Glutamatergic neuron (in vitro differentiated cells): ENCODE data around the gene KLF3. TPM values are rescaled to one million over a fixed set of nuclear protein-coding genes. Genes with fewer than 3 reads are reported as not detected.

Experiments used
- DNase-seq: peaks from one replicate; pipeline ENCODE4 v3.0.0; 2022
- H3K27ac Mint-ChIP-seq: one replicate; pipeline ENCODE4 v1.8.0; 2020; ENCODE audit warnings: mild to moderate bottlenecking, mixed read lengths, inconsistent platforms; ENCODE audit not compliant: unreplicated experiment
- H3K27me3 Mint-ChIP-seq: one replicate; pipeline ENCODE4 v1.8.0; 2020; ENCODE audit warnings: mild to moderate bottlenecking, moderate library complexity, mixed read lengths, inconsistent platforms; ENCODE audit not compliant: unreplicated experiment
- H3K36me3 Mint-ChIP-seq: one replicate; pipeline ENCODE4 v1.8.0; 2020; ENCODE audit warnings: mild to moderate bottlenecking, mixed read lengths, inconsistent platforms; ENCODE audit not compliant: unreplicated experiment
- H3K4me1 Mint-ChIP-seq: one replicate; pipeline ENCODE4 v1.8.0; 2020; ENCODE audit warnings: mild to moderate bottlenecking, low read depth, mixed read lengths, inconsistent platforms; ENCODE audit not compliant: unreplicated experiment
- H3K4me3 Mint-ChIP-seq: one replicate; pipeline ENCODE4 v1.8.0; 2020; ENCODE audit warnings: mild to moderate bottlenecking, mixed read lengths, inconsistent platforms; ENCODE audit not compliant: unreplicated experiment
- H3K9me3 Mint-ChIP-seq: one replicate; pipeline ENCODE4 v1.8.0; 2020; ENCODE audit warnings: mild to moderate bottlenecking, moderate library complexity, mixed read lengths, inconsistent platforms; ENCODE audit not compliant: unreplicated experiment
- CTCF ChIP-seq: fragments of 200-600 bp; sonication (generic); IDR thresholded peaks from one replicate; pipeline ENCODE4 v1.5.0; 2021; ENCODE audit not compliant: partially characterized antibody, unreplicated experiment
- total RNA-seq: library from RNA; stranded (reverse); fragmentation: NEBNext Ultra II Directional; extraction: Animal tissue kit (Norgen Biotek cat#: 25700); gene quantifications from one replicate; pipeline ENCODE4 v1.2.1, GENCODE V29; 2021; ENCODE audit not compliant: unreplicated experiment

Gene KLF3
- total RNA-seq, 1 donor from 2014 or later: 38.4 TPM

- Mint-ChIP-seq H3K4me3 (no peak overlapping the region), H3K27ac (no peak overlapping the region), H3K9me3 (no peaks in the 10 kb centered on the region), H3K4me1 (no peaks in the 10 kb centered on the region), H3K36me3 (peaks cover 8% of the 10 kb centered on the region), H3K27me3 (peaks cover 2% of the 10 kb centered on the region)
- no peak for TF ChIP-seq CTCF
- no peak for DNase-seq
These were observed 29.6 kb downstream of the KLF3 start for GRCh38 chr4:38693569-38693968.

DNA sequence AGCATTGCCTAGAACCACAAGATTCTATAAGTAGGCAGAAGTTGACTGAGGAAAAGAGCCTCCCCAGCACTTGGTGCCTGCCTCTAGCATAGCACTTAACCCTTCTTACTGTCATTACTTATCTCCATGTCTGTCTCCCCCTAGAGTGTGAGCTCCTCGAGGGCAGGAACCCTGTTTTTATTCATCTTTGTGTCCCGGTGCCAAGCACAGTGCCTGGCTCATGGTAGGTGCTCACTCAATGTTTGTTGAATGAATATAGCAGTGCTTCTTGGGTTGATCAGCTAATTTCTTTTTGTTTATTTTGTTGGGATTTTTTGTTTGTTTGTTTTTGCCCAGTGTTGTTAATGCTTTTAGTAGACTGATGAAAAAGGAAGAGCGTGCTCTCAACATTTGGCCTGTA lies 30.3 kb downstream of the KLF3 start:
- H3K9me3 Mint-ChIP-seq: no peaks in the 10 kb centered on the region
- DNase-seq: no peak
- H3K4me3 Mint-ChIP-seq: no peak overlapping the region
- no peak overlapping the region for H3K27ac Mint-ChIP-seq
- H3K27me3 Mint-ChIP-seq: no peaks in the 10 kb centered on the region
- H3K36me3 Mint-ChIP-seq: peaks cover 8% of the 10 kb centered on the region
- no peak for TF ChIP-seq CTCF
- H3K4me1 Mint-ChIP-seq: no peaks in the 10 kb centered on the region

- TF ChIP-seq CTCF: no peak
- no peaks in the 10 kb centered on the region for H3K27me3 Mint-ChIP-seq
- no peaks in the 10 kb centered on the region for H3K36me3 Mint-ChIP-seq
- H3K9me3 Mint-ChIP-seq: no peaks in the 10 kb centered on the region
- H3K4me1 Mint-ChIP-seq: no peaks in the 10 kb centered on the region
- no peak for DNase-seq
- no peak overlapping the region for H3K27ac Mint-ChIP-seq
- no peak overlapping the region for H3K4me3 Mint-ChIP-seq
These were observed 31.8 kb downstream of the KLF3 start for GRCh38 chr4:38695809-38696208.

DNA sequence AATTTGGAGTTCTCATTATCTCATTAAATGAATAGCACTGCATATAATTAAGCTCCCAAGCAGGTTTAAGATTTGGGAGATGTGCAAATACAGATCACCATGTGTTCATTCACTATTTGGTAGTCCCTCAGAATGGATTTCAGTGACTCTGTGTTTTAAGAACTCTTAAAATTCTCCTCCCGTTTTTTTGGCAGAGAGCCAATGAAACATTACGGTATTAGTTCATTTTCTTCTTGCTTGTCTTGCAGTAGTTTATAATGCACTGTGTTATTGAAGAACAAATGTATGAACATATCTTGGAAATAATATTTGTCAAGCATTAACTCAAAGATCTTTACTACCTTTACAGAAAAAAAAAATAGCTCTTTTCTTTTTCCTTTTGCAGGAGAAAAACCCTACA lies 32.7 kb downstream of the KLF3 start:
- no peak overlapping the region for H3K4me3 Mint-ChIP-seq
- no peak overlapping the region for H3K27ac Mint-ChIP-seq
- no peaks in the 10 kb centered on the region for H3K9me3 Mint-ChIP-seq
- H3K36me3 Mint-ChIP-seq: no peaks in the 10 kb centered on the region
- no peak for TF ChIP-seq CTCF
- no peak for DNase-seq
- no peaks in the 10 kb centered on the region for H3K27me3 Mint-ChIP-seq
- no peaks in the 10 kb centered on the region for H3K4me1 Mint-ChIP-seq

GRCh38 chr4:38698176-38698575 lies 34.2 kb downstream of the KLF3 start:
- TF ChIP-seq CTCF: no peak
- no peak for DNase-seq
- H3K27me3 Mint-ChIP-seq: no peaks in the 10 kb centered on the region
- H3K36me3 Mint-ChIP-seq: no peaks in the 10 kb centered on the region
- no peak overlapping the region for H3K27ac Mint-ChIP-seq
- H3K4me1 Mint-ChIP-seq: no peaks in the 10 kb centered on the region
- H3K4me3 Mint-ChIP-seq: no peak overlapping the region
- H3K9me3 Mint-ChIP-seq: no peaks in the 10 kb centered on the region
